ENCODE measurements around the gene METTL26.

METTL26 gene

DNA sequence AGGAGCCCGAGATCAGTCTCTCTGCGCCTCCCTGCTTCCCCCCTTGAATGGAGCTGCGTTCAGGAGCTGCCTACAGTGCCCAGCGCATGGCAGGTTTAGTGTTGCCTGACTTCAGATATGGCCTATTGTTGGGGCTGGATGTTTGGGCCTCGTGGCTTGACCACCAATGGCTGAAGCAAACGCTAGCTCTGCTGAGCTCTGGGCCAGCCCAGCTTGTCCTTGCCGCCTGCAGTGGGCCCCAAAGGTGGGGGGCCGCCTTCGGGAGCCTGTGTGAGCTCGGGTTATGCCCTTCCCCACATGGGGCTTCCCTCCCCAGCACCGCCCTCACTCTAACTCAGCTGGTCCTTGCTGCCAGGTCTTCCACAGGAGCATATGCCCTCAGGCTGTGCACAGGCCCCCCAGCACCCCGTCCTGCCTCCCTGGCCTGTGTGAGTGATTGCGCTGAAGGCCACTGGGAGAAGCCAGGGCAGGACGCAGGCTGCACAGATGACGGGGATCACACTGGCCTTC, 2.0 kb upstream of the METTL26 start:
- DNase-seq (ENCODE audit: low read depth): no peak

DNA sequence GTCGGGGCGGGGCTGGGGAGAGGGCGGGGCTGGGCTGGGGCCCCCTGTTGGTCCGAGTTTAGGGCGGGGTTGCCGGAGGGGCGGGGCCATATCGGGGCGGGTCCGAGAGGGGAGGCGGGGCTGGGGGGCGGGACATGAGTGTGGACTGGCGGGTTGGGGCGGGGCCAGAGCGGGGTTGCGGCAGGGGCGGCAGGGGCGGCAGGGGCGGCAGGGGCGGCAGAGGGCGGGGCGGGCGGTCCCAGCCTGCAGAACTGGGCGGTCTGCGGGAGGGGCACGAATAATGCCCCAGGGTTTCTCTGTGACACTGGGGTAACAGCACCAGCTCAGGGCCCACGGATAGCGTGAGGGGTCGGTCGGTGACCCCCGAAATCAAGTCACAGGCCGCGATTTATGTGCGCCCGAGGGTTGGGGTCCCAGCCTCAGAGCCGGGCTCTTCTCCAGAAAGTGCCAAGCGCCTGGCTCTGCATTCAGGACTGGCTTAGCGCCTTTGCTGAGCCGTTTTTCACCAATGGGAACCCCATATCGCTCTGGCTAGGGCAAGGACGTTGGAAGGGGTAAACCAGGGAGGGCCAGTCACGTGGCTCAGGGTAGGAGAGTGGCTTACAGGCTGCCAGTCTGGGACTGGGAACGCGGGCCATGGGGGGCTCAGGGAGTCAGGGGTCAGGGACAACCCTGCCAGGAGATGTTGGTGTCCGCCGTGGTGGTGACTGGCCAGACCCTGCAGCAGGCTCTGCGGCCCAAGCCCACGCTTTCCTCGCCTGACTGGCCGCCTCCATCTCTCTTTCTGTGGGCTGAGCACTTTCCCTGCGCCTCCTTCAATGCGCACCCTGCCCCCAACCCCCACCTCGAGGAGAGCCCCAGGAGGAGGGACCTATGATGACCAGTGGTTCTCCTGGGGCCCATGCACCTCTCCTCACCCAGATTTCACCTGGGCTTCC, 1.2 kb upstream of the METTL26 start:
- DNase-seq (ENCODE audit: low read depth): peak; percentile 85

DNA sequence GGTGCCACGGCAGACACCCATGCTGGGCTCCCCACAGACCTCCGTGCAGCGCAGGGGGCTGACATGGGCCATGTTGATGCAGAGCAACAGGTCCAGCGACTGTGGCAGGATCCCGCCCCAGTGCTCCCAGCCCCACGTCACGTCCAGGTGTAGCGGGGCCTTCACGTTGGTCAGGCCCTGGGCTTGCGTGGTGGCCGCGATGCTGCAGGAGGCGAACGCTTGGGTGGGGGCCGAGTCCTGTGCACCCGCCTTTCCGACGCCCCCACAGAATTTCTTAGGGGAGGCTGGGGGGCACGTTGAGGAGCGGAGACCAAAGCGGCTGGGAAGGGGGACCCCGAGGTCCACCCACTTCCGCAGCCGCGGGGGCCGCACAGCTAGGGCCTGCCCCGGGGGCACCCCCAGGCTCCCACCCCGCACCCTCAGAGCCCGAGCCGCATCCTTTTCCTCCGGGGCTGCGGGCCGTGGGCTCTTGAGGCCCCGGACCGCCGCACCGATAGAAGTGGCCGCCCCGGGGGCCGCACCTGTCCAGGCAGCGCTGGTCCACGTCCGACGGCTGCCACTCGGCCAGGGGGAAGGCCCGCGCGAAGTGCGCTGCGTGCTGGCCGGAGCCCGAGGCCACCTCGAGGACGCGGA, 416 bp downstream of the METTL26 start:
- DNase-seq (ENCODE audit: low read depth): no peak

DNA sequence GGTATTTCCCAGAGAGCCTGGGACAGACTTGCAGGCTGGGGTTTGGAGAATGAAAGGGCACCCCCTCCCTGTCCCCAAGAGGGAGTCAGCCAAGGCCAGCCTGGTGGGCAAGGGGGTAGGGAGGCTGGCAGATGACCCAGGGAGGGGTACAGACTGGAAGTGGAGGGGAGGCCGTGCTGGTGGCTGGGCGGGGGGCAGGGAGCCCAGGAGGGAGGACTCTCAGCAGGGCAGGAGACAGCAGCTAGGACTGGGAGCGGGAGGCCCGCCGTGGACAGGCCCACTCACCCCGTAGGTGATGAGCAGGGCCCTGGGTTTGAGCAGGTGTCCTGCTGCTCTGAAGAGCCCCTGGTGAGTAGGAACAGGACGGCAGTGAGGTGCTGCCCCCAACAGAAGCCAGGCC, 1.1 kb downstream of the METTL26 start:
- DNase-seq (ENCODE audit: low read depth): no peak

DNA sequence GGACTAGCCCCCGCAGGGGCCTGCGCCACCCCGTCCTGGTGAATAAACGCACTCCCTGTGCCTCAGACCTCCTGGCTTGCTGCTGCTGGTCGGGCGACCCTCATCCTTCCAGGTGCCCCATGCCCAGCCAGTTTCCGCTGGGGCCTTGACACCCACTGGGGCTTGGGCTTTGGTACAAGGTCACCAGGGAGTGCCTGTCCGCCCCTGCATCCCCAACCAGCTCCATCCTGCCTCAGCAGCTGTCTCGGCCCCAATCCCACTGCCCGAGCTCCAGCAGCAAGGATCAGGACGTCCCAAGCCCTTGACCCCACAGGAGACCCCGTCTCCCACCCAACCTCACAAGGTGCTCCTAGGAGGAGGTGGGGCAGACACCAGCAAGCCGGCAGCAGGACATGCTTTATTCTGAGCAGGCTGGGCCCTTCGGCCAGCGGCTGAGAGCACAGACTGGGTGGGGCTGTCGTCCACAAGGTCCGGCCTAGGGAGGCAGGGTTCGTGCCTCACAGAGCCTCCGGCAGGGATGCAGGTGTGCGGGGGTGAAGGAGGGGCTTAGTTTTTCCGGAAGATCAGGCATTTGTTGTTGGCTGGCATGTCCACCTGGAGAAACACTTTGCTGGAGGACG, 1.9 kb downstream of the METTL26 start:
- DNase-seq (ENCODE audit: low read depth): no peak

DNA sequence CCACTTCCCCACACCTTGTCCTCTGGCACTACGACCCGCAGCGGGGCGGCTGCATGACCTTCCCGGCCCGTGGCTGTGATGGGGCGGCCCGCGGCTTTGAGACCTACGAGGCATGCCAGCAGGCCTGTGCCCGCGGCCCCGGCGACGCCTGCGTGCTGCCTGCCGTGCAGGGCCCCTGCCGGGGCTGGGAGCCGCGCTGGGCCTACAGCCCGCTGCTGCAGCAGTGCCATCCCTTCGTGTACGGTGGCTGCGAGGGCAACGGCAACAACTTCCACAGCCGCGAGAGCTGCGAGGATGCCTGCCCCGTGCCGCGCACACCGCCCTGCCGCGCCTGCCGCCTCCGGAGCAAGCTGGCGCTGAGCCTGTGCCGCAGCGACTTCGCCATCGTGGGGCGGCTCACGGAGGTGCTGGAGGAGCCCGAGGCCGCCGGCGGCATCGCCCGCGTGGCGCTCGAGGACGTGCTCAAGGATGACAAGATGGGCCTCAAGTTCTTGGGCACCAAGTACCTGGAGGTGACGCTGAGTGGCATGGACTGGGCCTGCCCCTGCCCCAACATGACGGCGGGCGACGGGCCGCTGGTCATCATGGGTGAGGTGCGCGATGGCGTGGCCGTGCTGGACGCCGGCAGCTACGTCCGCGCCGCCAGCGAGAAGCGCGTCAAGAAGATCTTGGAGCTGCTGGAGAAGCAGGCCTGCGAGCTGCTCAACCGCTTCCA, 2.6 kb downstream of the METTL26 start:
- no peak for DNase-seq (ENCODE audit: low read depth)

DNA sequence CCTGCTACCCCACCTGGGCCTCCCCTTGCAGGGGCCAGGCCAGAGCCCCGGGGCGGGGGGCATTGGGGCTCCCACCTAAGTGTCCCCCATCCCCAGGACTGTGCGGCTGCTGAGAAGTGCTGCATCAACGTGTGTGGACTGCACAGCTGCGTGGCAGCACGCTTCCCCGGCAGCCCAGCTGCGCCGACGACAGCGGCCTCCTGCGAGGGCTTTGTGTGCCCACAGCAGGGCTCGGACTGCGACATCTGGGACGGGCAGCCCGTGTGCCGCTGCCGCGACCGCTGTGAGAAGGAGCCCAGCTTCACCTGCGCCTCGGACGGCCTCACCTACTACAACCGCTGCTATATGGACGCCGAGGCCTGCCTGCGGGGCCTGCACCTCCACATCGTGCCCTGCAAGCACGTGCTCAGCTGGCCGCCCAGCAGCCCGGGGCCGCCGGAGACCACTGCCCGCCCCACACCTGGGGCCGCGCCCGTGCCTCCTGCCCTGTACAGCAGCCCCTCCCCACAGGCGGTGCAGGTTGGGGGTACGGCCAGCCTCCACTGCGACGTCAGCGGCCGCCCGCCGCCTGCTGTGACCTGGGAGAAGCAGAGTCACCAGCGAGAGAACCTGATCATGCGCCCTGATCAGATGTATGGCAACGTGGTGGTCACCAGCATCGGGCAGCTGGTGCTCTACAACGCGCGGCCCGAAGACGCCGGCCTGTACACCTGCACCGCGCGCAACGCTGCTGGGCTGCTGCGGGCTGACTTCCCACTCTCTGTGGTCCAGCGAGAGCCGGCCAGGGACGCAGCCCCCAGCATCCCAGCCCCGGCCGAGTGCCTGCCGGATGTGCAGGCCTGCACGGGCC, 3.4 kb downstream of the METTL26 start:
- DNase-seq (ENCODE audit: low read depth): no peak

DNA sequence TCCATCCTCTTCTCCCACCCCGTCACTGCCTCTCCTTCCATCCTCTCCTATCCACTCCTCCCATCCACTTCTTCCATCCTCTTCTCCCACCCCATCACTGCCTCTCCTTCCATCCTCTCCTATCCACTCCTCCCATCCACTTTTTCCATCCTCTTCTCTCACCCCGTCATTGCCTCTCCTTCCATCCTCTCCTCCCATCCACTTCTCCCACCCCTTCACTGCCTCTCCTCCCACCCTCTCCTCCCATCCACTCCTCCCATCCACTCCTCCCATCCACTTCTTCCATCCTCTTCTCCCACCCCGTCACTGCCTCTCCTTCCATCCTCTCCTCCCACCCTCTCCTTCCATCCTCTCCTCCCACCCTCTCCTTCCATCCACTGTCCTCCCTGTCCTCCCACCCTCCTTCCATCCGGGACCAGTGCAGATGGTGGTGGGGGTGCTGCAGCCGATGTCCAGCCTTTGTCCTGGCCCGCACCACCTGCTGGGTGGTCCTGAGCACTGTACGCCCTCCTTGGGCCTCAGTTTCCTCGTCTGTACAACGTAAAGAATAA, 4.2 kb downstream of the METTL26 start:
- no peak for DNase-seq (ENCODE audit: low read depth)

DNA sequence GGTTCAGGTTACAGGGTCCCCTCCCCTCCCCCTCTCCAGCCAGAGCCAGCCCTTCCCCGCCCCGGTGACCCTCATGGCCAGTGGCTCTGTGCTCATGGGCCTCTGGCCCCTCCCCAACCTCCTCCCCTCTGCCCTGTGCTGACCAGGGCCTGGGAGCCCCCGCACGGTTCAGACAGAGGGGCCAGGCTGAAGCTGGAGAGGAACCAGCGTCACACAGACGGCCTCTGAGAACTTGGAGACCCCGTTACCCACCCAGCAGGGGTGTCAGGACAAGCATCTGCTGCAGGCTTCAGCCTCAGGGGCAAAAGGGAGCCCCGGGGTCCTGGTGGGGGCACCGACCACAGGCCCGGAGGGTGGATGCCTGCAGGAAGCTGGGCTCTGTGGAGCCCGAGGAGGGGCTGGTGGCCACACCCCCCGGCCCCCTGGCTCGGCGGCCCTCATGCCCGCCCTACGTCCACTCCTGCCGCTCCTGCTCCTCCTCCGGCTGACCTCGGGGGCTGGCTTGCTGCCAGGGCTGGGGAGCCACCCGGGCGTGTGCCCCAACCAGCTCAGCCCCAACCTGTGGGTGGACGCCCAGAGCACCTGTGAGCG, 5.2 kb downstream of the METTL26 start, which contains the start of gene WFIKKN1:
Gene WFIKKN1 (plus strand): TSS at position 171 of the 591 bp plus-strand sequence. CDS start 269 bp downstream, at position 440.
- DNase-seq (ENCODE audit: low read depth): no peak

DNA sequence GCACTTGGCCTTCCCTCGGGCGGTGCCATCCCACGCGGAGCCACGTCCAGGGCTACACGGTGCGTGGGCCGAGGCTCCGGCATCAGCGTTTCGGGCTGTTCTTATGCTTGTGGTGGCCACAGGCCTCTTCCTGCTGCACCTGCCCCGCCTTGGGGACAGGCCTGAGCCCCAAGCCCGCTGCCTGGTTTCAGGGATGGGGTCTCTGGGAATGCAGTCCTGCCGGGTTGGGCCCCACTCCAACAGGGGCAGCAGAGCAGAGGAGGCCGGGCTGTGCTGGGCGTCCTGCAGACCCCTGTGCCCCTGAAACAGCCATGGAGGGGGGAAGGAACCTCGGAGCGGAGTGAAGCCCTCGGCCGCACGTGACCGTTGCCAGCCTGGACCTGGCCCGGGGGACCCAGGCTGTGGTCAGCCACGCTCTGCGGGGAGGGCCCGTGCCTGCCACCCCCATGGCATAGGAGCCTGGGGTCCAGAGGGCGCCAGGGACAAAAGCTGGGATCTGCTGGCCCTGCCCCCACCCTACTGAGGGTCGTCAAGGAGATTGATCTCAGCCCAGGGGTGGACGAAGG, 5.8 kb downstream of the METTL26 start:
- no peak for DNase-seq (ENCODE audit: low read depth)

DNA sequence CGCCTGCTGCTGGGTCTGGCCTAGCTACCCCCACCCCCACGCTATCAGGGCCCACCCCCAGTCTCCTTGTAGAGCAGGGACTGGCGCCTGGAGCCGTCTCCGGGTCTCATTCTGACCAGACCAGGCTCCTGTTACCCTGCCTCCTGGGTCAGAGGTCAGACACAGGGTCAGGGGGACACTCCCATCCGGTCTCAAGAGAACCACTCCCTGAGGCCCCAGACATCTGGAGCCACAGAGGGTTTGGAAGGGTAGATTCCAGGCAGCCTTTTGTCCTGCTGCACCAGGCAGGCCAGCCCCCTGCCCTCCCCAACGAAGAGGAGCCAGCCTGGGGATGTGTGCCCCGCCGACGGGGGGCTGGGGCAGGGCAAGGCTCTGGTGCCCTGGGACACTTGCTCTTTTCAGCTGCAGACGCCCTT, 6.3 kb downstream of the METTL26 start:
- DNase-seq (ENCODE audit: low read depth): no peak

DNA sequence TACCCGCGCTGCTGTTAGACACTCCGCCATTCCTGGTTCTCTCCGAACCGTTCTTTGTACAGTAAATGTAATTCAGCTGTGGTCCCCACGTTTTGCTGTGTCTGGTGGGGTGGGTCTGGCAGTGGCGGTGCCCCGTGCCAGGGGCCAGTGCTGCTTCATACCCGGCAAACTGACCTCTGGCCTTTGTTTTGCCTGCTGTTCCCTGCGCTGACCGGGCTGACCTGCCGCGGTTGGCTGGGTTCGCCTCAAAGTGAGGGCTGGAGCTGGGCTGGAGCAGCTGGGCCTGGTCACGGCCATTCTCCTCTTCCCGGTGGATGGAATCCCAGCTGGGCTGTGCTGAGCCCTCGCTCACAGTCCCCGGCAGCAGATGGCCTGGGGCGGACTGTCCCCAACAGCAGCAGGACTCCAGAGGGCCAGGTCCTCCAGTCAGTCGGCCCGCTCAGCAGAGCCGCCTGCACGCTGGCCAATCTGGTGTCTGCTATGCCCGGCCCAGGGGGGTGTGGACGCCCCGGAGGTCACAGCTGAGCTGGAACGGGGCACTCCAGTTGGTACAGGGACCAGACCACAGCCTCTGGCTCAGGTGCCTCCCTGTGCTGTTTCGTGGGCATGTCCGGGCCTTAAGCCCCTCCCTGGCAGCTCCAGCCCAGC, 6.8 kb downstream of the METTL26 start:
- DNase-seq (ENCODE audit: low read depth): no peak

DNA sequence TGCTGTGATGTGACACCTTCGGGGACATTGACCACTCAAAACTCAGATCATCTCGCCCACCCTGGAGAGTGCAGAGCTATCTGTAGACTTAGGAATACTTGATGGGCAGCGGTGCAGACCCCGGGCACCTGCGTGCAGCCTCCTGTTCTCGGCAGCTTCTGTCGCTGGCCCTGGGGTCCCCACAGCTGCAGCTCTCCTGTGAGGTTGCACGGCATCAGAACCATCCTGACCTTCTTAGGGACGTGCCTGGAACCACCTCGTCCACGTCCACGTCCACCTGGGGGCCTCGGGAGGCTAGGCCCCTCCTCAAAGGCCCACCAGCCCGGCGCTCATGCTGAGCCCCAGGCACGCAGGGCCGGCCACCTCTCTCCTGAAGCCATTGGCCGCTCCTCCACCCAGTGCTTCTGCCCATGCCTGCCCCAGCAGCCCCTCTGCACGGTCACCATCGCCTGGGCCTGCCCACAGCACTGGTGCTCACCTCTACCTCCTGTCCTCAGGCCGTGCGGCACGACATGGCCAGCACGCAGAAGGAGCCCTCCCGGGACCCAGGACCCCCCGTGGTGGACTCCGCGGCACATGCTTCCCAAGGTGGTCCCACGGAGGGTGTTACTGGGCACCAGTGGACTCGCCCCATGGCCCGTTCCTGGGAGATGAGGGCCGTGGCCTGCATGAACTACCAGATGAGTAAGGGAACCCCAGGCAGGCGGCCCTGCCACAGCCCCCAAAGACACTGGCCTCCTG, 7.6 kb downstream of the METTL26 start:
- DNase-seq (ENCODE audit: low read depth): no peak

DNA sequence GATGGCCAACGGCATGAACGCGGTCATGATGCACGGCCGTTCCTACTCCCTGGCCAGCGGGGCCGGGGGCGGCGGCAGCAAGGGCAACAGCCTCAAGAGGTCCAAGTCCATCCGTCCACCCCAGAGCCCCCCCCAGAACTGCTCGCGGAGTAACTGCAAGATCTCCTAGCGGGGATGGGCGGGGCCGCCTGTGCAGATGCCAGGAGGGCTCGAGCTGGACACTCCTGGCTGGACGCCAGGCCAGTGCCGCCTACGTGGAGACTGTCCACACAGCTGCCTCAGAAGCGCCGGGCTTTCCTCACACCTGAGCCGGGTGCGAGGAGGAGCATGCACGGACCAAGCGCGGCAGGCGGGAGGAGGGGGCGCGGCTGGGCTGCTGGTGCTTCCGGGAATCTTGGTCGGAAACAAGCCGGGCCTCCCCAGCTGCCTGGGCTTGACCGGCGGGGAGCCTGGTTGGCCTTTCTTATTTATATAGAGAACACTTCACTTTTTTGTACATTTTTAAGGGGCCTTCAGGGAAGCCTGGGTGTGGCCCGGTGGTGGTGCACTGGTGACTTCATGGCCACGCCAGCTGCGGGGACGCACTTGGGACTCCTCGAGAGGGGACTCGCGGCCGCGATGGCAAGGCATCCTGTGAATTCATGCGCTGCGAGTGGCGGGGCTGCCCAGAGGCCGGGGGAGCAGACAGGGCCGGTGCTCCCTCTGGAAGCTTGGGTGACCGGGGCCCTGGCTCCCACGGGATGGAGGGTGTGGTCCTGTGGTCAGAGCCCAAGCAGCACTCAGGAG, 8.5 kb downstream of the METTL26 start:
- DNase-seq (ENCODE audit: low read depth): peak; percentile 34

DNA sequence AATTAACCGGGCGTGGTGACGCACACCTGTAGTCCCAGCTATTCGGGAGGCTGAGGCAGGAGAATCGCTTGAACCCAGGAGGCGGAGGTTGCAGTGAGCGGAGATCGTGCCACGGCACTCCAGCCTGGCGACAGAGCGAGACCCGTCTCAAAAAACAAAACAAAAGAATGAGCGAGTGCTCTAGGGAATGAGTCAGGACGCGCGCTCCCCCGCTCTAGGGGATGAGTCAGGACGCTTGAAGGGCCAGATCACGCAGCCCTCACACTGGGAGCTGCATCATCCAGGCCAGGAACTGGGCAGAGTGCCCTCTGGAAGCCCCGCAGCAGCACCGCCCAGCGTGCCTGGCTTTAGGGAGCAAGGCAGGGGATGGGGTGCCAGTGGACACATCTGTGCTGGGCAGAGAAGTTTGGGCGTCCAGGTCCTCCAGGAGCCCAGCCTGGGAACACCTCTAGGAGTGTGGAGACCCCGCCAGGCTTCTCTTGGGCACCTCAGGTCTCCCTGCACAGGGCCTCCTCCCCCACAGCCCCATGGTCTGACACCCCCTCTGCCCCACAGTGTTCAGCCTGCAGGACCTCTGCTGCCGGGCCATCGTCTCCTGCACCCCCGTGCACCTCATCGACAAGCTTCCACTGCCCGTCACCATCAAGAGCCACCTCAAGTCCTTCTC, 9.2 kb downstream of the METTL26 start:
- DNase-seq (ENCODE audit: low read depth): peak; percentile 90

DNA sequence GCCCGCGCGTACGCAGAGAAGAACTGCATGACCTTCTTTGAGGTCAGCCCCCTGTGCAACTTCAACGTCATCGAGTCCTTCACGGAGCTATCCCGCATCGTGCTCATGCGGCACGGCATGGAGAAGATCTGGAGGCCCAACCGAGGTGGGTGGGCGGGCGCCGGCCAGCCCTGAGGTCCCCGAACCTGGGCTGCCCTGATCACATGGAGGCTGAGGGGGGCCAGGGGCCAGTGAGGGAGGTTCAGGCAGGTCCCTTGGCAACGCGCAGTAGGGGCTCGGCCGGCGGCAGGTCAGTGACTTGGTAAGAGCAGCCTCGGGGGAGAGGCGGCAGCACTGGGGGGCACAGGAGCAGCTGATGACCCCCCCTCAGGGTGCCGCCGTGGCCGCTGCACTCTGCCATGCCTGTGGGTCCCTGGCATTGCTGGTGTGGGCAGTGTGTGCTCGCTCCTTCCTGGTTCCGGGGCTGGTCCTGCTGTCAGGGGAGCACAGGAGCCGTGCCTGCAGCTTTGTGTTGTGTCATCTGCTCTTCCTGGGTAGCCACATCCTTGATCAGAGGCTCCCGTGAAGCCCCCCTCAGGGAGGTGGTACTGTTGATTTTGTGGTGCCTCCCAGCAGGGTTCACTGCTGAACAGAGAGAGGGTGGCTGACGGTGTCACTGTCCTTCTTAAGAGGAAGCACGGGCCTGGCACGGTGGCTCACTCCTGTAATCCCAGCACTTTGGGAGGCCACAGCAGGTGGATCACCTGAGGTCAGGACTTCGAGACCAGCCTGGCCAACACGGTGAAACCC, 9.9 kb downstream of the METTL26 start:
- DNase-seq (ENCODE audit: low read depth): no peak

All from fibroblast of the conjunctiva (primary cell).